22Rv1 (cell line): Measurements from ENCODE around the gene REPS2.

Experiments used
- H3K27ac ChIP-seq: fragments of 450-650 bp; 2 replicates; pipeline ENCODE4 v1.5.1; 2017
- CTCF ChIP-seq: fragments of 450-650 bp; IDR thresholded peaks from 2 replicates; pipeline ENCODE4 v1.5.1; 2017; ENCODE audit warnings: mild to moderate bottlenecking
- ZFX ChIP-seq: fragments of 450-650 bp; IDR thresholded peaks from 2 replicates; pipeline ENCODE4 v1.6.1; 2017; ENCODE audit warnings: antibody characterized with exemption, borderline replicate concordance

REPS2 gene

GRCh38 chrX:17067534-17067933, 121.1 kb downstream of the REPS2 start:
- TF ChIP-seq CTCF (no peak), ZFX (no peak)
- H3K27ac ChIP-seq: no peak overlapping the region

GRCh38 chrX:17072301-17072700, 125.8 kb downstream of the REPS2 start:
- TF ChIP-seq ZFX (no peak), CTCF (no peak)
- H3K27ac ChIP-seq: no peak overlapping the region

GRCh38 chrX:17072721-17073230, 126.3 kb downstream of the REPS2 start:
- H3K27ac ChIP-seq: no peak overlapping the region
- TF ChIP-seq CTCF: no peak
- TF ChIP-seq ZFX: no peak

- no peak for TF ChIP-seq CTCF
- TF ChIP-seq ZFX: no peak
- H3K27ac ChIP-seq: no peak overlapping the region
Measured at GRCh38 chrX:17075004-17075403, 128.5 kb downstream of the REPS2 start.

GRCh38 chrX:17077361-17077760, 130.9 kb downstream of the REPS2 start:
- no peak overlapping the region for H3K27ac ChIP-seq
- TF ChIP-seq CTCF: no peak
- no peak for TF ChIP-seq ZFX

- no peak for TF ChIP-seq ZFX
- TF ChIP-seq CTCF: no peak
- no peak overlapping the region for H3K27ac ChIP-seq
Measured at GRCh38 chrX:17078031-17078720, 131.7 kb downstream of the REPS2 start.

- TF ChIP-seq ZFX (no peak), CTCF (no peak)
- H3K27ac ChIP-seq: no peak overlapping the region
Measured at GRCh38 chrX:17081511-17081910, 135.1 kb downstream of the REPS2 start.
